SK-N-SH (cell line): Measurements from ENCODE around the gene ACTN3. TPM values are rescaled to one million over a fixed set of nuclear protein-coding genes. Genes with fewer than 3 reads are reported as not detected.

ENCODE experiments used
- CTCF ChIA-PET: fragments of 300-600, 350-600 bp; formaldehyde crosslinking; extraction: SDS; loops from one replicate; lab custom pipeline; 2021; lab: Yijun Ruan, JAX
- POLR2A ChIA-PET: fragments of 350-600 bp; sonication (Branson Sonifier 250); formaldehyde crosslinking; extraction: SDS; loops from one replicate; lab custom pipeline; 2020; ENCODE audit warnings: antibody characterized with exemption, inconsistent platforms; lab: Yijun Ruan, JAX
- DNase-seq: peaks from one replicate; pipeline ENCODE4 v3.0.0; 2012
- H2AFZ ChIP-seq: fragments of 200-600 bp; sonication (generic); 2 replicates; pipeline ENCODE4 v1.8.1; 2016; ENCODE audit warnings: antibody characterized with exemption, mild to moderate bottlenecking, low read depth
- H3F3A ChIP-seq: fragments of 200-600 bp; sonication (generic); replicated peaks from 2 replicates; pipeline ENCODE3; 2016; ENCODE audit warnings: antibody characterized with exemption, mild to moderate bottlenecking; ENCODE audit not compliant: insufficient read depth
- H3K27ac ChIP-seq, 2 experiments: fragments of 200-500 bp in 1 of 2; fragments of 200-600 bp in 1 of 2; sonication (Bioruptor generic) in 1 of 2; sonication (generic), shearing (Covaris generic) in 1 of 2; 2 replicates each; pipeline versions ENCODE4 v1.5.1 to v1.6.1; 2014 to 2016; ENCODE audit warnings: low read depth in 2 of 2, inconsistent platforms in 1 of 2, low read length in 1 of 2, mild to moderate bottlenecking in 1 of 2, mixed read lengths in 1 of 2
- H3K27me3 ChIP-seq: fragments of 200-600 bp; sonication (generic), shearing (Covaris generic); 2 replicates; pipeline ENCODE4 v1.6.1; 2016; ENCODE audit warnings: mixed run types; ENCODE audit not compliant: insufficient read depth
- H3K36me3 ChIP-seq, 2 experiments: fragments of 200-500 bp in 1 of 2; fragments of 200-600 bp in 1 of 2; sonication (Bioruptor generic) in 1 of 2; sonication (generic) in 1 of 2; replicated peaks in 1 of 2; 2 replicates each; pipeline versions ENCODE3 to v1.5.1; 2014 to 2016; ENCODE audit warnings: low read length in 1 of 2, mild to moderate bottlenecking in 1 of 2; ENCODE audit not compliant: insufficient read depth in 2 of 2, control insufficient read depth in 1 of 2
- H3K4me1 ChIP-seq, 2 experiments: fragments of 200-500 bp in 1 of 2; fragments of 200-600 bp in 1 of 2; sonication (Bioruptor generic) in 1 of 2; sonication (generic), shearing (Covaris generic) in 1 of 2; 2 replicates each; pipeline versions ENCODE4 v1.5.1 to v1.6.1; 2014 to 2016; ENCODE audit warnings: low read depth in 1 of 2, low read length in 1 of 2, mixed run types in 1 of 2; ENCODE audit not compliant: insufficient read depth in 2 of 2, control insufficient read depth in 1 of 2
- H3K4me2 ChIP-seq: fragments of 200-600 bp; sonication (generic), shearing (Covaris generic); 2 replicates; pipeline ENCODE4 v1.6.1; 2017; ENCODE audit warnings: mixed run types
- H3K4me3 ChIP-seq, 2 experiments: fragments of 200-500 bp in 1 of 2; fragments of 200-600 bp in 1 of 2; sonication (Bioruptor generic) in 1 of 2; sonication (generic), shearing (Covaris generic) in 1 of 2; 2 replicates each; pipeline versions ENCODE4 v1.5.1 to v1.8.1; 2014 to 2016; ENCODE audit warnings: low read depth in 2 of 2, inconsistent platforms in 1 of 2, low read length in 1 of 2, mild to moderate bottlenecking in 1 of 2, mixed read lengths in 1 of 2, moderate library complexity in 1 of 2
- H3K79me2 ChIP-seq: fragments of 200-600 bp; sonication (generic); 2 replicates; pipeline ENCODE4 v1.8.1; 2017; ENCODE audit warnings: mild to moderate bottlenecking; ENCODE audit not compliant: insufficient read depth
- H3K9ac ChIP-seq: fragments of 200-600 bp; sonication (generic); 2 replicates; pipeline ENCODE4 v1.6.1; 2017; ENCODE audit warnings: mixed run types
- H3K9me2 ChIP-seq: fragments of 200-600 bp; sonication (generic); 2 replicates; pipeline ENCODE4 v1.6.1; 2017; ENCODE audit warnings: mixed run types
- H3K9me3 ChIP-seq: fragments of 200-600 bp; sonication (generic); 2 replicates; pipeline ENCODE4 v1.6.1; 2017; ENCODE audit warnings: mixed run types, mild to moderate bottlenecking, moderate library complexity
- H4K20me1 ChIP-seq: fragments of 200-600 bp; sonication (generic); 2 replicates; pipeline ENCODE4 v1.6.1; 2017; ENCODE audit warnings: mild to moderate bottlenecking, mixed run types; ENCODE audit not compliant: insufficient read depth
- CHD2 ChIP-seq: fragments of 150-350 bp; IDR thresholded peaks from 2 replicates; pipeline ENCODE4 v1.6.1; 2018; ENCODE audit warnings: low read length; ENCODE audit not compliant: partially characterized antibody
- EZH2phosphoT487 ChIP-seq: fragments of 200-600 bp; sonication (generic); IDR thresholded peaks from 2 replicates; pipeline ENCODE4 v1.6.1; 2017; ENCODE audit warnings: low read depth, mixed run types, mild to moderate bottlenecking, antibody characterized with exemption, moderate library complexity, borderline replicate concordance
- FOSL2 ChIP-seq: IDR thresholded peaks from 2 replicates; pipeline ENCODE4 v1.4.0; 2012; ENCODE audit warnings: low read depth, mild to moderate bottlenecking, moderate library complexity, borderline replicate concordance
- FOXJ3 ChIP-seq: sonication (generic); formaldehyde crosslinking; IDR thresholded peaks from 2 replicates; pipeline ENCODE4 v1.5.1; 2020; ENCODE audit warnings: mild to moderate bottlenecking, missing genetic modification reagents
- GATA2 ChIP-seq: sonication (generic); formaldehyde crosslinking; IDR thresholded peaks from 2 replicates; pipeline ENCODE4 v1.5.0; 2020; ENCODE audit warnings: mild to moderate bottlenecking, missing genetic modification reagents
- JUND ChIP-seq: IDR thresholded peaks from 2 replicates; pipeline ENCODE4 v1.4.0; 2012
- POLR2AphosphoS5 ChIP-seq: IDR thresholded peaks from 2 replicates; pipeline ENCODE4 v1.6.1; 2012; ENCODE audit warnings: low read depth, low read length
- RAD21 ChIP-seq: IDR thresholded peaks from 2 replicates; pipeline ENCODE4 v1.6.1; 2012; ENCODE audit warnings: mild to moderate bottlenecking, low read length
- RFX5 ChIP-seq: IDR thresholded peaks from 2 replicates; pipeline ENCODE4 v1.6.1; 2012; ENCODE audit warnings: mild to moderate bottlenecking, improper control_type of control experiment, low read length
- RXRA ChIP-seq: IDR thresholded peaks from 2 replicates; pipeline ENCODE4 v1.4.0; 2012; ENCODE audit warnings: low read depth, mild to moderate bottlenecking, borderline replicate concordance
- SIN3A ChIP-seq: IDR thresholded peaks from 2 replicates; pipeline ENCODE4 v1.6.1; 2012; ENCODE audit warnings: low read depth, mild to moderate bottlenecking, low read length, moderate library complexity, borderline replicate concordance
- SMC3 ChIP-seq: IDR thresholded peaks from 2 replicates; pipeline ENCODE4 v1.6.1; 2012; ENCODE audit warnings: low read depth, low read length, improper control_type of control experiment
- TCF12 ChIP-seq: IDR thresholded peaks from 2 replicates; pipeline ENCODE4 v1.4.0; 2012
- TEAD4 ChIP-seq: IDR thresholded peaks from 2 replicates; pipeline ENCODE4 v1.4.0; 2012; ENCODE audit warnings: mild to moderate bottlenecking, borderline replicate concordance; ENCODE audit not compliant: insufficient read depth
- USF1 ChIP-seq: IDR thresholded peaks from 2 replicates; pipeline ENCODE4 v1.4.0; 2012; ENCODE audit warnings: low read depth, borderline replicate concordance
- ZBTB33 ChIP-seq: IDR thresholded peaks from 2 replicates; pipeline ENCODE4 v1.4.0; 2012; ENCODE audit warnings: low read depth, borderline replicate concordance
- WGBS: methylation state at CpG from one replicate; pipeline ENCODE4 v1.1.6; 2017; ENCODE audit warnings: low lambda C conversion rate; 5-methylcytosine and 5-hydroxymethylcytosine counted together
- polyA plus RNA-seq, 3 experiments: library from polyadenylated mRNA; depleted of rRNA; stranded (reverse); fragments of >200 nt; gene quantifications; 2 replicates each; pipeline ENCODE4 v1.2.3, GENCODE V29; 2012
- TF ChIP-seq, protein P1 (sequence below): IDR thresholded peaks from 2 replicates; pipeline ENCODE4 v1.6.1; 2012; ENCODE audit warnings: mild to moderate bottlenecking, low read depth, low read length, moderate library complexity
- TF ChIP-seq, protein P2 (sequence below): fragments of 200-600 bp; sonication (generic); IDR thresholded peaks from 2 replicates; pipeline ENCODE4 v1.6.1; 2017; ENCODE audit warnings: antibody characterized with exemption, mild to moderate bottlenecking, moderate library complexity

The ACTN3 gene
- polyA plus RNA-seq, 1 of the 3 experiments (the other 2 are of a cell fraction): 0.02 TPM

GRCh38 chr11:66546966-66547661 lies 411 bp downstream of the ACTN3 start:
- Histone ChIP-seq H3K36me3 (peaks cover 0 to 1% of the 10 kb centered on the region in 2 experiments), H3K9me2 (no peaks in the 10 kb centered on the region), H3K4me3 (no peak overlapping the region), H3K4me2 (no peak overlapping the region), H3K79me2 (peaks cover 7% of the 10 kb centered on the region), H3F3A (peaks cover 4% of the 10 kb centered on the region), H3K9ac (no peak overlapping the region), H3K9me3 (no peaks in the 10 kb centered on the region), H3K4me1 (peaks cover 0 to 10% of the 10 kb centered on the region in 2 experiments; a peak in 1 of 4 replicates), H2AFZ (no peak overlapping the region), H3K27ac (no peak overlapping the region), H3K27me3 (no peaks in the 10 kb centered on the region), H4K20me1 (no peaks in the 10 kb centered on the region)
- 84% methylated on average over 9 of the region's 18 CpGs for WGBS
- POLR2A ChIA-PET: interaction anchor here (1.0 to 1.8 kb wide), 2 partner anchors 36 to 131 kb away, joined by 3 to 9 read pairs; partner anchors contain the start of gene BBS1
- DNase-seq: no peak
- TF ChIP-seq SIN3A (no peak), TCF12 (no peak), RFX5 (no peak), TEAD4 (no peak), USF1 (no peak), SMC3 (no peak), CHD2 (no peak), FOSL2 (no peak), POLR2AphosphoS5 (no peak), GATA2 (CRISPR knock-in tag) (no peak), RXRA (no peak), EZH2phosphoT487 (no peak), JUND (no peak), RAD21 (no peak), ZBTB33 (no peak), FOXJ3 (CRISPR knock-in tag) (no peak)
- TF ChIP-seq, protein P1, sequence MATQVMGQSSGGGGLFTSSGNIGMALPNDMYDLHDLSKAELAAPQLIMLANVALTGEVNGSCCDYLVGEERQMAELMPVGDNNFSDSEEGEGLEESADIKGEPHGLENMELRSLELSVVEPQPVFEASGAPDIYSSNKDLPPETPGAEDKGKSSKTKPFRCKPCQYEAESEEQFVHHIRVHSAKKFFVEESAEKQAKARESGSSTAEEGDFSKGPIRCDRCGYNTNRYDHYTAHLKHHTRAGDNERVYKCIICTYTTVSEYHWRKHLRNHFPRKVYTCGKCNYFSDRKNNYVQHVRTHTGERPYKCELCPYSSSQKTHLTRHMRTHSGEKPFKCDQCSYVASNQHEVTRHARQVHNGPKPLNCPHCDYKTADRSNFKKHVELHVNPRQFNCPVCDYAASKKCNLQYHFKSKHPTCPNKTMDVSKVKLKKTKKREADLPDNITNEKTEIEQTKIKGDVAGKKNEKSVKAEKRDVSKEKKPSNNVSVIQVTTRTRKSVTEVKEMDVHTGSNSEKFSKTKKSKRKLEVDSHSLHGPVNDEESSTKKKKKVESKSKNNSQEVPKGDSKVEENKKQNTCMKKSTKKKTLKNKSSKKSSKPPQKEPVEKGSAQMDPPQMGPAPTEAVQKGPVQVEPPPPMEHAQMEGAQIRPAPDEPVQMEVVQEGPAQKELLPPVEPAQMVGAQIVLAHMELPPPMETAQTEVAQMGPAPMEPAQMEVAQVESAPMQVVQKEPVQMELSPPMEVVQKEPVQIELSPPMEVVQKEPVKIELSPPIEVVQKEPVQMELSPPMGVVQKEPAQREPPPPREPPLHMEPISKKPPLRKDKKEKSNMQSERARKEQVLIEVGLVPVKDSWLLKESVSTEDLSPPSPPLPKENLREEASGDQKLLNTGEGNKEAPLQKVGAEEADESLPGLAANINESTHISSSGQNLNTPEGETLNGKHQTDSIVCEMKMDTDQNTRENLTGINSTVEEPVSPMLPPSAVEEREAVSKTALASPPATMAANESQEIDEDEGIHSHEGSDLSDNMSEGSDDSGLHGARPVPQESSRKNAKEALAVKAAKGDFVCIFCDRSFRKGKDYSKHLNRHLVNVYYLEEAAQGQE: no peak
- TF ChIP-seq, protein P2, sequence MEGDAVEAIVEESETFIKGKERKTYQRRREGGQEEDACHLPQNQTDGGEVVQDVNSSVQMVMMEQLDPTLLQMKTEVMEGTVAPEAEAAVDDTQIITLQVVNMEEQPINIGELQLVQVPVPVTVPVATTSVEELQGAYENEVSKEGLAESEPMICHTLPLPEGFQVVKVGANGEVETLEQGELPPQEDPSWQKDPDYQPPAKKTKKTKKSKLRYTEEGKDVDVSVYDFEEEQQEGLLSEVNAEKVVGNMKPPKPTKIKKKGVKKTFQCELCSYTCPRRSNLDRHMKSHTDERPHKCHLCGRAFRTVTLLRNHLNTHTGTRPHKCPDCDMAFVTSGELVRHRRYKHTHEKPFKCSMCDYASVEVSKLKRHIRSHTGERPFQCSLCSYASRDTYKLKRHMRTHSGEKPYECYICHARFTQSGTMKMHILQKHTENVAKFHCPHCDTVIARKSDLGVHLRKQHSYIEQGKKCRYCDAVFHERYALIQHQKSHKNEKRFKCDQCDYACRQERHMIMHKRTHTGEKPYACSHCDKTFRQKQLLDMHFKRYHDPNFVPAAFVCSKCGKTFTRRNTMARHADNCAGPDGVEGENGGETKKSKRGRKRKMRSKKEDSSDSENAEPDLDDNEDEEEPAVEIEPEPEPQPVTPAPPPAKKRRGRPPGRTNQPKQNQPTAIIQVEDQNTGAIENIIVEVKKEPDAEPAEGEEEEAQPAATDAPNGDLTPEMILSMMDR: no peak
- CTCF ChIA-PET: interaction anchor here (1.2 to 2.8 kb wide), 2 partner anchors 32 to 131 kb away, joined by 4 to 20 read pairs; partner anchors contain the start of gene RBM4B
